NCI-H226 (cell line): ENCODE data around the gene KCNIP3.
"Not testable (repeated sequence)": the region's sequence is repeated elsewhere in the genome, so short reads cannot be mapped to it uniquely, and the experiment has no call there.

Source experiments
- DNase-seq: peaks from one replicate; pipeline ENCODE4 v3.0.0-alpha.2; 2015

The KCNIP3 gene

GRCh38 chr2:95349568-95350322 lies 52.6 kb downstream of the KCNIP3 start:
- DNase-seq: no peak

- DNase-seq: no peak
Measured at GRCh38 chr2:95350368-95350767, 53.2 kb downstream of the KCNIP3 start.

GRCh38 chr2:95350774-95351597 lies 53.8 kb downstream of the KCNIP3 start:
- no peak for DNase-seq

- no peak for DNase-seq
Measured at GRCh38 chr2:95351598-95351915, 54.4 kb downstream of the KCNIP3 start.

GRCh38 chr2:95352310-95353054 lies 55.3 kb downstream of the KCNIP3 start:
- DNase-seq: no peak

GRCh38 chr2:95353055-95353575 lies 56.0 kb downstream of the KCNIP3 start:
- no peak for DNase-seq

GRCh38 chr2:95353613-95354468 lies 56.7 kb downstream of the KCNIP3 start:
- no peak for DNase-seq

- no peak for DNase-seq
Measured at GRCh38 chr2:95354469-95354901, 57.3 kb downstream of the KCNIP3 start.

GRCh38 chr2:95354925-95355324 lies 57.8 kb downstream of the KCNIP3 start:
- DNase-seq: no peak

- not testable (repeated sequence) for DNase-seq
Measured at GRCh38 chr2:95355486-95355885, 58.3 kb downstream of the KCNIP3 start.

GRCh38 chr2:95356821-95357700 lies 59.9 kb downstream of the KCNIP3 start:
- no peak for DNase-seq

GRCh38 chr2:95357717-95358280 lies 60.7 kb downstream of the KCNIP3 start:
- DNase-seq: no peak

GRCh38 chr2:95359031-95359430 lies 61.9 kb downstream of the KCNIP3 start:
- DNase-seq: peak; percentile 77

GRCh38 chr2:95359501-95359930 lies 62.4 kb downstream of the KCNIP3 start:
- no peak for DNase-seq

GRCh38 chr2:95361216-95361980 lies 64.3 kb downstream of the KCNIP3 start:
- DNase-seq: no peak

- DNase-seq: no peak
Measured at GRCh38 chr2:95362486-95362885, 65.3 kb downstream of the KCNIP3 start.

GRCh38 chr2:95366514-95366913 lies 69.4 kb downstream of the KCNIP3 start:
- no peak for DNase-seq

GRCh38 chr2:95372216-95372829 lies 75.2 kb downstream of the KCNIP3 start:
- DNase-seq: no peak

GRCh38 chr2:95372845-95373244 lies 75.7 kb downstream of the KCNIP3 start:
- DNase-seq: no peak

GRCh38 chr2:95374029-95374428 lies 76.9 kb downstream of the KCNIP3 start:
- DNase-seq: no peak
